B cell (primary cell): ENCODE results near the gene FAM110C. TPM values are rescaled to one million over a fixed set of nuclear protein-coding genes. Genes with fewer than 3 reads are reported as not detected.
A peak's percentile ranks its signal among the peaks of the same experiment; 100 is the strongest.
"Not testable (repeated sequence)": the region's sequence is repeated elsewhere in the genome, so short reads cannot be mapped to it uniquely, and the experiment has no call there.

Experiments used
- ATAC-seq: fragments of 200-7000 bp; cut with Tn5 transposase; one replicate; pipeline ENCODE4 v1.10.0; 2021; ENCODE audit warnings: low read depth, mild to moderate bottlenecking, moderate number of reproducible peaks, moderate library complexity
- CTCF ChIA-PET: fragments of 350-600 bp; sonication (Branson Sonifier 250); formaldehyde crosslinking; loops from one replicate; lab custom pipeline; 2021; ENCODE audit warnings: antibody characterized with exemption, inconsistent platforms; lab: Charles Lee
- POLR2A ChIA-PET: fragments of 350-600 bp; sonication (Branson Sonifier 250); formaldehyde crosslinking; loops from one replicate; lab custom pipeline; 2021; ENCODE audit warnings: antibody characterized with exemption; lab: Charles Lee
- DNase-seq: peaks from one replicate; pipeline ENCODE4 v3.0.0; 2013
- H2AFZ ChIP-seq: 2 replicates; pipeline ENCODE4 v1.6.1; 2012; ENCODE audit warnings: mild to moderate bottlenecking, low read depth, low read length; ENCODE audit not compliant: insufficient read depth, poor library complexity, severe bottlenecking
- H3K27ac ChIP-seq, 2 donors: 1 replicate in 1 of 2; 2 replicates in 1 of 2; pipeline ENCODE4 v1.5.1; 2012 to 2013; ENCODE audit warnings: low read length in 2 of 2, mild to moderate bottlenecking in 2 of 2, moderate library complexity in 1 of 2
- H3K27me3 ChIP-seq, 4 experiments: fragments of 200-600 bp in 1 of 4; sonication (generic) in 1 of 4; replicated peaks in 1 of 4; 1 replicate in 2 of 4; 2 replicates in 2 of 4; pipeline versions ENCODE4 v1.6.1 to v1.7.0; 2013 to 2016; ENCODE audit warnings: low read length in 3 of 4, mild to moderate bottlenecking in 2 of 4, mixed read lengths in 1 of 4, moderate library complexity in 1 of 4; ENCODE audit not compliant: insufficient read depth in 4 of 4, control insufficient read depth in 3 of 4; ENCODE audit errors: control extremely low read depth in 1 of 4
- H3K36me3 ChIP-seq, 2 experiments: replicated peaks in 1 of 2; 1 replicate in 1 of 2; 2 replicates in 1 of 2; pipeline versions ENCODE4 v1.6.1 to v1.7.1; 2013; ENCODE audit warnings: low read length in 1 of 2; ENCODE audit not compliant: insufficient read depth in 2 of 2, control insufficient read depth in 1 of 2; ENCODE audit errors: control extremely low read depth in 1 of 2, extremely low read depth in 1 of 2
- H3K4me1 ChIP-seq, 2 donors: fragments of 200-600 bp in 1 of 2; sonication (generic) in 1 of 2; 1 replicate in 1 of 2; 2 replicates in 1 of 2; pipeline versions ENCODE4 v1.5.1 to v1.6.1; 2013 to 2017; ENCODE audit warnings: low read length in 2 of 2; ENCODE audit not compliant: control insufficient read depth in 2 of 2, insufficient read depth in 2 of 2
- H3K4me2 ChIP-seq: replicated peaks from 2 replicates; pipeline ENCODE3; 2012; ENCODE audit warnings: mild to moderate bottlenecking, low read depth, low read length; ENCODE audit not compliant: poor library complexity, severe bottlenecking
- H3K4me3 ChIP-seq, 5 experiments: fragments of 200-600 bp in 1 of 5; sonication (generic) in 1 of 5; 1 replicate in 3 of 5; 2 replicates in 2 of 5; pipeline versions ENCODE4 v1.5.1 to v1.7.0; 2011 to 2016; ENCODE audit warnings: low read length in 4 of 5, mild to moderate bottlenecking in 4 of 5, low read depth in 2 of 5, control low read depth in 1 of 5, moderate library complexity in 1 of 5; ENCODE audit not compliant: insufficient read depth in 1 of 5; ENCODE audit errors: control extremely low read depth in 1 of 5, extremely low read depth in 1 of 5
- H3K79me2 ChIP-seq: fragments of 200-600 bp; sonication (generic); one replicate; pipeline ENCODE4 v1.6.0; 2016; ENCODE audit warnings: low read length; ENCODE audit not compliant: control insufficient read depth, insufficient read depth
- H3K9ac ChIP-seq: fragments of 200-600 bp; sonication (generic); 2 replicates; pipeline ENCODE4 v1.6.1; 2017; ENCODE audit warnings: mild to moderate bottlenecking, low read length, moderate library complexity
- H3K9me3 ChIP-seq, 3 donors: one replicate each; pipeline versions ENCODE4 v1.6.1 to v1.7.1; 2013; ENCODE audit warnings: low read length in 2 of 3; ENCODE audit not compliant: control insufficient read depth in 2 of 3, insufficient read depth in 1 of 3; ENCODE audit errors: control extremely low read depth in 1 of 3
- H4K20me1 ChIP-seq: 2 replicates; pipeline ENCODE4 v1.6.0; 2012; ENCODE audit warnings: mild to moderate bottlenecking, low read length; ENCODE audit not compliant: insufficient read depth, control insufficient read depth, poor library complexity, severe bottlenecking
- H3K27ac Mint-ChIP-seq: one replicate; pipeline ENCODE4 v1.8.0; 2021; ENCODE audit warnings: mixed read lengths
- H3K27me3 Mint-ChIP-seq: one replicate; pipeline ENCODE4 v1.8.0; 2021; ENCODE audit warnings: mixed read lengths
- H3K4me1 Mint-ChIP-seq: one replicate; pipeline ENCODE4 v1.8.0; 2021; ENCODE audit warnings: mixed read lengths
- H3K4me3 Mint-ChIP-seq: one replicate; pipeline ENCODE4 v1.8.0; 2021; ENCODE audit warnings: mixed read lengths
- H3K9me3 Mint-ChIP-seq: one replicate; pipeline ENCODE4 v1.8.0; 2022; ENCODE audit warnings: mixed read lengths; ENCODE audit not compliant: insufficient read depth
- EZH2 ChIP-seq: IDR thresholded peaks from 2 replicates; pipeline ENCODE4 v1.6.1; 2012; ENCODE audit warnings: borderline replicate concordance, low read depth, mild to moderate bottlenecking, moderate library complexity, low read length; ENCODE audit not compliant: insufficient read depth, poor library complexity, severe bottlenecking
- WGBS: methylation state at CpG from one replicate; pipeline ENCODE4 v1.1.5; 2013; ENCODE audit warnings: missing lambda C conversion rate; ENCODE audit not compliant: insufficient coverage; 5-methylcytosine and 5-hydroxymethylcytosine counted together
- intact Hi-C: fragments of 100-400 bp; cut with micrococcal nuclease; formaldehyde crosslinking; loops from one replicate; pipeline ENCODE4 v1.10.0; 2022
- polyA plus RNA-seq: library from polyadenylated mRNA; depleted of rRNA; stranded (reverse); fragments of >200 nt; gene quantifications from 2 replicates; pipeline ENCODE4 v1.2.3, GENCODE V29; 2012
- total RNA-seq, 2 donors: library from RNA; stranded (reverse); fragments of 120-200 nt in 1 of 2; gene quantifications; 1 replicate in 1 of 2; 2 replicates in 1 of 2; pipeline versions ENCODE4 v1.2.3 to v1.2.4, GENCODE V29; 2013 to 2022
- TF ChIP-seq, protein P1 (sequence below): fragments of 200-600 bp; IDR thresholded peaks from one replicate; pipeline ENCODE4 v1.8.0; 2022; ENCODE audit warnings: antibody characterized with exemption, mild to moderate bottlenecking

Gene FAM110C
- total and polyA plus RNA-seq, 2 donors (not counting 1 experiment from before 2014, with no cell fraction given): not detected

DNA sequence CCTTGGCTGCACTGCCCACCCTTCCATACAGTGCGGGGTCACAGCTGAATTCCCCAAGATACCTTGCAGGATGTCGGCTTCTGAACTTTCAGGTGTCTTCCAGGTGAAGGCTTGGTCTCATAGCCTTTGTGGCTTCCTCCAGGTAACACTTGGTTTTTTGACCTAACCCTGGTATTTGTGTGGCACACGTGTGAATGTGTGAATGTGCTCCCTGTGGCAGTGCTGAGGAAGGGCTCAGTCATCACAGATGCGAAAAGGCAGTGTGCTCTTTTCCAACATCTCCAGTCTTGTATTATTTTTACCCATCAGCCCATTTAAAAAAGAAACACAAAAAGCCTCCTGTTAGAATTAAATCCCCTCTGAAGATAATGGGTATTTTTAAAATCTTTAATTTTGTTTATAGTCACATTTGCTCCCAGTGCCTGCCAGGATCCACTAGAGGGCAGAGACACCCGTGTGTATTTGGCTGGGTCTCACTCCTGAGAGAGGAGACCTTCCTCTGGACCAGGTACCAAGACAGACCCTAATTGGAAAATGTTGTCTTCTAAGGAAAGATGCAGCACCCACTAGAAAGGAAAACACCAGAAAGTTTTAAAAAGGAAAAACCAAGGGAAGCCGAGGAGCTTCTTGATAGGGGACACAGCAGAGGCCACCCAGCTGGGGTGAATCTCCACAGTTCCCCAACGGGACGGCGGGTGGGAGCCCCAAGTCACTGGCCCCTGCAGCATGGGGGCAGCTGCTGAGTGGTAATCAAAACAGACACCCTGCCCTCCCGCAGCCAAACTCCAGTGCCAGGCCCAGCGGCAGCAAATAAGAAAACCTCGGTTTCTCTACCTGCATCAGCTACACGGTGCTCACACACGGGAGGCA, 27.7 kb downstream of the FAM110C start:
- TF ChIP-seq EZH2: no peak
- TF ChIP-seq, protein P1, sequence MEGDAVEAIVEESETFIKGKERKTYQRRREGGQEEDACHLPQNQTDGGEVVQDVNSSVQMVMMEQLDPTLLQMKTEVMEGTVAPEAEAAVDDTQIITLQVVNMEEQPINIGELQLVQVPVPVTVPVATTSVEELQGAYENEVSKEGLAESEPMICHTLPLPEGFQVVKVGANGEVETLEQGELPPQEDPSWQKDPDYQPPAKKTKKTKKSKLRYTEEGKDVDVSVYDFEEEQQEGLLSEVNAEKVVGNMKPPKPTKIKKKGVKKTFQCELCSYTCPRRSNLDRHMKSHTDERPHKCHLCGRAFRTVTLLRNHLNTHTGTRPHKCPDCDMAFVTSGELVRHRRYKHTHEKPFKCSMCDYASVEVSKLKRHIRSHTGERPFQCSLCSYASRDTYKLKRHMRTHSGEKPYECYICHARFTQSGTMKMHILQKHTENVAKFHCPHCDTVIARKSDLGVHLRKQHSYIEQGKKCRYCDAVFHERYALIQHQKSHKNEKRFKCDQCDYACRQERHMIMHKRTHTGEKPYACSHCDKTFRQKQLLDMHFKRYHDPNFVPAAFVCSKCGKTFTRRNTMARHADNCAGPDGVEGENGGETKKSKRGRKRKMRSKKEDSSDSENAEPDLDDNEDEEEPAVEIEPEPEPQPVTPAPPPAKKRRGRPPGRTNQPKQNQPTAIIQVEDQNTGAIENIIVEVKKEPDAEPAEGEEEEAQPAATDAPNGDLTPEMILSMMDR: peak; percentile 12
- H3K9me3 ChIP-seq: no peaks in the 10 kb centered on the region
- CTCF ChIA-PET: no interaction called here
- no peaks in the 10 kb centered on the region for H3K4me1 ChIP-seq
- no peaks in the 10 kb centered on the region for H3K79me2 ChIP-seq
- Mint-ChIP-seq H3K9me3 (peaks cover 3% of the 10 kb centered on the region), H3K27me3 (peaks cover 24% of the 10 kb centered on the region), H3K4me3 (no peak overlapping the region), H3K27ac (no peak overlapping the region), H3K4me1 (no peaks in the 10 kb centered on the region)
- 80% methylated on average over 8 of the region's 14 CpGs for WGBS
- no peaks in the 10 kb centered on the region for H4K20me1 ChIP-seq
- H3K4me2 ChIP-seq: no peak overlapping the region
- no peaks in the 10 kb centered on the region for H3K27me3 ChIP-seq
- POLR2A ChIA-PET: no interaction called here
- H3K4me3 ChIP-seq: no peak overlapping the region
- H3K27ac ChIP-seq: no peak overlapping the region
- no peak overlapping the region for H3K9ac ChIP-seq
- ATAC-seq: no peak
- H3K36me3 ChIP-seq: no peaks in the 10 kb centered on the region
- no peak overlapping the region for H2AFZ ChIP-seq
- no peak for DNase-seq
- intact Hi-C loops: no loop called here

DNA sequence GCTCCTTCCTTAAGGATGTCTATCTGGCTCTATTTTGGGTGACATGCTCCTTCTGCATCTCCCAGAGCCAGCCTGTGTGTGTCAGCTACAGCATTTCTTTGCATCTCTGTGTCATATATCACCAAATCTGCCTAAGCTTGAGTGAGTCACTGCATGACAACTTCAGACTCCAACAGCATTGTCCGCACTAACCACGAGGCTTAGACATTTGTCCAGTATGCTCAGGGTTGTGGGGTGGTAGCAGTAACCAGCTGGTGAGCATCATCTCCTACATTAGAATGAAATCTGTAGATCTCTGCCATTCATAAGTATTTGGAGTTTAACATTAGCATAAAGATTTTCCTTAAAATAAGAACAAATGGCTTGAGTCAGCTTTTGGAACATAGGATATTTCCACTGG, 30.4 kb downstream of the FAM110C start:
- POLR2A ChIA-PET, H3K4me1 Mint-ChIP-seq, DNase-seq, H3K4me2 ChIP-seq, intact Hi-C loops, H3K27me3 ChIP-seq, CTCF ChIA-PET, H4K20me1 ChIP-seq, ATAC-seq, H3K9me3 ChIP-seq, H3K9me3 Mint-ChIP-seq, H3K36me3 ChIP-seq, H3K27ac ChIP-seq, H3K27ac Mint-ChIP-seq, H2AFZ ChIP-seq, H3K9ac ChIP-seq, H3K4me1 ChIP-seq, H3K4me3 ChIP-seq, H3K79me2 ChIP-seq, H3K4me3 Mint-ChIP-seq: not testable (repeated sequence)
- peaks cover 18% of the 10 kb centered on the region for H3K27me3 Mint-ChIP-seq
- no CpG with 5 or more reads among the region's 2 CpGs for WGBS
